GM21825 (cell line): ENCODE measurements around the gene LDB3.

Experiments
- ATAC-seq: cut with Tn5 transposase; IDR thresholded peaks from one replicate; pipeline ENCODE4 v1.9.1; 2021; ENCODE audit warnings: mild to moderate bottlenecking, moderate library complexity; ENCODE audit not compliant: unreplicated experiment

LDB3 gene

GRCh38 chr10:86650151-86650550 is 18.2 kb upstream of the LDB3 start:
- ATAC-seq, result no peak

- no peak for ATAC-seq
Observed at GRCh38 chr10:86651021-86651471, 17.3 kb upstream of the LDB3 start.

GRCh38 chr10:86651631-86652331 is 16.5 kb upstream of the LDB3 start:
- no peak for ATAC-seq

GRCh38 chr10:86652361-86653202 is 15.7 kb upstream of the LDB3 start:
- ATAC-seq, result no peak

- no peak for ATAC-seq
Observed at GRCh38 chr10:86653379-86653778, 14.9 kb upstream of the LDB3 start.

- ATAC-seq, result no peak
Observed at GRCh38 chr10:86653987-86654386, 14.3 kb upstream of the LDB3 start.

GRCh38 chr10:86654411-86655172 is 13.7 kb upstream of the LDB3 start, which contains the start of gene OPN4:
Gene OPN4, plus strand, starts transcription at chr10:86654547. Its CDS starts 237 bp downstream, at chr10:86654784.
- ATAC-seq, result no peak

GRCh38 chr10:86655173-86655540 is 13.2 kb upstream of the LDB3 start:
- no peak for ATAC-seq

GRCh38 chr10:86655596-86655995 is 12.7 kb upstream of the LDB3 start:
- no peak for ATAC-seq

GRCh38 chr10:86657011-86657395 is 11.3 kb upstream of the LDB3 start:
- ATAC-seq, result no peak

GRCh38 chr10:86657396-86658011 is 10.8 kb upstream of the LDB3 start:
- no peak for ATAC-seq

GRCh38 chr10:86658261-86658741 is 10.0 kb upstream of the LDB3 start:
- no peak for ATAC-seq

- ATAC-seq, result no peak
Observed at GRCh38 chr10:86658751-86659150, 9.6 kb upstream of the LDB3 start.

GRCh38 chr10:86659161-86659691 is 9.1 kb upstream of the LDB3 start:
- no peak for ATAC-seq

- no peak for ATAC-seq
Observed at GRCh38 chr10:86659721-86660453, 8.4 kb upstream of the LDB3 start.

- ATAC-seq, result no peak
Observed at GRCh38 chr10:86661161-86662025, 6.9 kb upstream of the LDB3 start.

- no peak for ATAC-seq
Observed at GRCh38 chr10:86662186-86663045, 5.9 kb upstream of the LDB3 start.

GRCh38 chr10:86663046-86663345 is 5.3 kb upstream of the LDB3 start:
- no peak for ATAC-seq
